HPDE6-E6E7 (cell line): Measurements from ENCODE around the gene ZDHHC14.
"Not testable (repeated sequence)": the region's sequence is repeated elsewhere in the genome, so short reads cannot be mapped to it uniquely, and the experiment has no call there.

ENCODE experiments used
- DNase-seq: peaks from one replicate; pipeline ENCODE4 v3.0.0; 2011; ENCODE audit warnings: missing footprints; ENCODE audit errors: extremely low spot score

The ZDHHC14 gene

DNA sequence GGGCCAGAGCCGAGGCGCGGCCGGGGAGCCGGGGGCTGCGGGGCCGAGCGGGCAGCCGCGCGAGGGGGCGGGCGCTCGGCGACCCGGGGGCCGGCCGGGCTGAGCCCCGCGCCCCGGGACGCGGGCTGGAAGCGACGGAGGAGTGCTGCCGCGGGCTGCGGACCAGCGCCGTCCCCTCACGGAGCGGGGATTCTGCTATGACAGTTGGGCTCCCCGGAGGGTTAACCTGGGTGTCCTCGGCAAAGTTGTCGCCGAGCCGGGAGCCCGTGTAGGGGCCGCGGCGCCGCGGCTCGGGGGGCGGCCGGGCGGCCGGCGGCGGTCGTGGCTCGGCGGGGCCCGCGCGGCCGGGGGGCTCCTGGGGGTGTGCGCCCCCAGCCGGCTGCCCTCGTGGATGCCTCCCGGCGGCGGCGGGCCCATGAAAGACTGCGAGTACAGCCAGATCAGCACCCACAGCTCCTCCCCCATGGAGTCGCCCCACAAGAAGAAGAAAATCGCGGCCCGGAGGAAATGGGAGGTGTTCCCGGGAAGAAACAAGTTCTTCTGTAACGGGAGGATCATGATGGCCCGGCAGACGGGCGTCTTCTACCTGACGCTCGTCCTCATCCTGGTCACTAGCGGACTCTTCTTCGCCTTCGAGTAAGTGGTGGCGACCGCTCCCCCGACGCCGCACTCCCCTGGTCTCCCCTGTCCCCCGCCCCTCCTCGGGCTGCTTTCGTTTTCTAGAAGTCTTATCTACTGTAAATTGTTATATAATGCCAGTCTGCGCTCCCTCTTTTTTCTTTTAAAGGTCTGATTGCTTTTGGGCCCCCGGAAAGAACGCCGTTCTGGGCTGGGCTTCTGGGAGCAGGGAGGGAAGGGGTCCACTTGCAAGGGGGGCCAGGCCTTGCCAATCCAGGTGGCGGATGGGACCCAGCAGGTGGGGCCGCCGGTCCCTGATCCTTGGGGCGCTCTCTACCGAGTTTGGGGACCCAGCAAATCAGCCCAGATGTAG, 936 bp downstream of the ZDHHC14 start:
- peak; percentile 39 for DNase-seq

DNA sequence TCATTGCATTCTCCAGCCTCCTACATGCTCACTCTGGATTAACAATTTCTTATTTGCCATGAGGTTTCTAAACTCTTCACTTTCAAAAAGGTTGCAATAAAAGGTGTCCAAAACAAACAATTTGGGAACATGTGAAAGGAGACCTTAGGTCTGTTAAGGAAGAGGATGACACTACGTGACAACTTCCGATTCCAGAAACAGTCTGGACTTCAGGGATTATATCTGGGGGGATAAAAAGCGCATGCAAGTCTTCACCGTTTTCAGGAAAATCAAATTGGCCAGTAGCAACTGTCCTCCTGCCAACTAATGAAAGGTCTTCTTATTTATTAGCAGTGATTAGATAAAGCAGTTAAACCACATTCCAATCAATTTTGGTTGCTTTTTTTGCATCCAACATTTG, 1.8 kb downstream of the ZDHHC14 start:
- DNase-seq, result no peak

DNA sequence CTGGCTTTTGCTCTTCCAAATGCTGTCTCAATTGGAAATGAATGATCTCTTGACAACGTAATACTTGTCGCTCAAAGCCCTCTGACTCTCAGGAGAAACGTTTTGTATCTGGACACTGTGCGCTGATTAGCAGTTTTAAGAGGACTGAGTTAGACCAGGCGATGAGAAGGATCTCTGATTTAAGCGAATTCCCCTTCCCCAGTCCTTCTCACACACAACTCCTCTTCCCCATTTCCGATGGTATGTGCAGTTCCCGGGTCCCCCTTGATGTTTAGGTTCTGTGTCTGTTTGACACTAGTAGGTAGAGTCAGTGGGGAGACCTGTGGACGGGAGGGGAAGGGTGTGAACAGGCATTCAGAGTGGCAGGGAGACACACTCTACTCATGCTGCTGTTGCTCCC, 2.5 kb downstream of the ZDHHC14 start:
- no peak for DNase-seq

DNA sequence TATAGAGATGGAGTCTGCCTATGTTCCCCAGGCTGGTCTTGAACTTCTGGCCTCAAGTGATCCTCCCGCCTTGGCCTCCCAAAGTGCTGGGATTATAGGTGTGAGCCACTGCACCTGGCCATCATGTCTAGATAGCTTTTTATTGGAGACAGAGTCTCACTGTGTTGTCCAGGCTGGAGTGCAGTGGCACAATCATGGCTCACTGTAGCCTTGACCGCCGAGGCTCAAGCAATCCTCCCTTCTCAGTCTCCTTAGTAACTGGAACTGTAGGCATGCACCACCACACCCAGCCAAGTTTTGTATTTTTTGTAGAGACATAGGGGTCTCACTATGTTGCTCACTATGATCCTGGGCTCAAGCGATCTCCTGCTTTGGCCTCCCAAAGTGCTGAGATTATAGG, 4.0 kb downstream of the ZDHHC14 start:
- not testable (repeated sequence) for DNase-seq

DNA sequence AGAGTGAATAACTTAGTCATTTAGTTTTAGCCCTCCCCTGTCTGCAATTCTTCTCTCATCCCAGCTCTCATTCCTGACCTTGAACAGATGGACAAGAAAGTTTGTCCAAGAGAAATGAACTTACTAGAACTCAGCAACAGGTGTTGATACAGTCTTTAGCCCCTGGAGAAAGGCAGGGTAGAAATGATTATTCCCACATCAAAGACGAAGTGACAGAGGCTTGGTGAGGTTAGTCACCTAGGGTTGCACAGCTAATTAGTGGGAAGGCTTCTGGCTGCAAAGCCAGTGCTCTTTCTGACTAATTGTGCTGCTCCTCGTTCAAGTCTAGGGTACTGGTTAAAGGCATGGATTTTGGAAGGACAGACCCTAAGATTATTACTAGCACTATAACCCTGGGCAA, 4.5 kb downstream of the ZDHHC14 start:
- no peak for DNase-seq

DNA sequence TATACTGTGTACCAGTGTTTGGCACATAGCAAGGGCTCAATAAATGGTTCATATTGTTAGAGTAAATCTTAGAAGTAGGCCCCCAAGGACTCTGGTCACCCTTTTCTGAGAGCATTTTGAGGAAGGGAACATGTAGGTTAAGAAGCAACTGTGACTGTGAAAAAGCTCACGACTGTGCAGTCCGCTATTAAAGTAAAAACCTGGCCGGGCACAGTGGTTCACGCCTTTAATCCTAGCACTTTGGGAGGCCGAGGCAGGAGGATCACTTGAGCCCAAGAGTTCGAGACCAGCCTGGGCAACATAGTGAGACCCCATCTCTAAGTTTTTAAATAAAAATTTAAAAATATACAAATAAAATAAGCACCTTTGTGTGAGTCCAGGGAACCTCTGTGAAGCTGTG, 5.0 kb downstream of the ZDHHC14 start:
- DNase-seq, result no peak

DNA sequence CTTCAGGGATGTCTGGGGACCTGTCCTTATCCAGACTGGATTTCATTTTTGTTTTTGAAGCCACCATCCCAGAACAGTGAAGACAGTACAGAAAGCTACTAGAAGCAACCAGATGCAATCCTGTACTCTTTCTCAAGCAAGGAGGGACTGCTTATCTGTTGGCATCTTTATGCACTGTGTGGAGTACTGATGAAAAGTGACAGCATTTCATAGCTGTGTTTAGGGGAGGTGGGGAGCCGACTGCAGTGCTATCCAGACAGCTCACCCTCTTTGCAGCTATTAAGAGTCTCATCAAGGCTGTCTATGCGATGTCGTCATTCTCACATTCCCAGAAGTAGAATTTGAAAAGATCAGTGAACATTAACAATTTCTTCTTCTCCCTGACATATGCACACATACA, 5.5 kb downstream of the ZDHHC14 start:
- DNase-seq, result no peak

DNA sequence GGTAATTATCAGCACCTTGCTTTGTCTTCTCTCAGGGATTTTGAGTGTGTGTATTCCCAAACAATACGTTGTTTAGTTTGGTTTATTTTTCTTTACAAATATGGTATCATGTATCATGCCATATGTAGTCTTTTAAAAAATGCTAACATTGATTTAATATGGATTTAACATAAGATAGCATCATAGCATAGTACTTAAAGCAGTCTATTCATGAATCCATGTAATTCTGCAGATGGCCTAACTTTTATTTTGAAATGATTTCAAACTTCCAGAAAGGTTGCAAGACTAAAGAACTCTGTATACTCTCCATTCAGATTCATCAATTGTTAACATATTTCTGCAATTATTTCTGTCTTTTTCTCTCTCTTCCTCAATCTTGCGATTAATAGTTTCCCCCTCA, 7.9 kb downstream of the ZDHHC14 start:
- no peak for DNase-seq

DNA sequence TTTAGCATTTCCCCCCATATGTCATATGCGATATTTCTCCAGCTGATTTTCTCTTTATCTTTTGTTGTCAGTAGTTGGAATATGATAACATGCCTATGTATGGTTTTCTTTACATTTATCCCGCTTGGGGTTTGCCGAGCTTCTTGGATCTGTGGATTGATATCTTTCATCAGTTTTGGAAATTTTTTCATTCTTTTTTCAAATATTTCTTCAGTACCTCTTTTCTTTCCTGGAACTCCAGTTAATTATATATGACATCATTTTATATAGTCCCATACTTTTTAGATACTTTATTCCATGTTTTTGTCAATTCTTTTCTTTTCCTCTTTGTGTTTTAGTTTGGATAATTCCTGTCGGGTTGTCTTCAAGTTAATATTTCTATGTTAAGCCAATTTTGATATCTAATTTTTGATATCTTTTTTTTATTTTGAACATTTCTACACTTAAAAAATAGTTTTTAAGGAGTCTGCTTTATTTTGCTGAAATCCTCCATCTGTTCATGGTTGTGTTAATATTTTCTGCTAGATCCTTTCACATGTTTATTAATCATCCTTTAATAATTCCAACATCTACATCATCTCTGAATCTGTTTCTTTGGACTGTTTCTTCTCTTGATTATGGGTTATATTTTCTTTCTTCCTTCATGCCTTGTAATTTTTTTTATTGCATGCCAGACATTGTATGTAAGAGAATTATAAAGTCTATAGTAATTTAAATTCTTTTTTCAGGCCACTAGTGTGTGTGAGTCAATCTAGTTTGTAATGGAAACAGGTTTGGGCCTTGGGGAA, 9.5 kb downstream of the ZDHHC14 start:
- DNase-seq, result no peak

DNA sequence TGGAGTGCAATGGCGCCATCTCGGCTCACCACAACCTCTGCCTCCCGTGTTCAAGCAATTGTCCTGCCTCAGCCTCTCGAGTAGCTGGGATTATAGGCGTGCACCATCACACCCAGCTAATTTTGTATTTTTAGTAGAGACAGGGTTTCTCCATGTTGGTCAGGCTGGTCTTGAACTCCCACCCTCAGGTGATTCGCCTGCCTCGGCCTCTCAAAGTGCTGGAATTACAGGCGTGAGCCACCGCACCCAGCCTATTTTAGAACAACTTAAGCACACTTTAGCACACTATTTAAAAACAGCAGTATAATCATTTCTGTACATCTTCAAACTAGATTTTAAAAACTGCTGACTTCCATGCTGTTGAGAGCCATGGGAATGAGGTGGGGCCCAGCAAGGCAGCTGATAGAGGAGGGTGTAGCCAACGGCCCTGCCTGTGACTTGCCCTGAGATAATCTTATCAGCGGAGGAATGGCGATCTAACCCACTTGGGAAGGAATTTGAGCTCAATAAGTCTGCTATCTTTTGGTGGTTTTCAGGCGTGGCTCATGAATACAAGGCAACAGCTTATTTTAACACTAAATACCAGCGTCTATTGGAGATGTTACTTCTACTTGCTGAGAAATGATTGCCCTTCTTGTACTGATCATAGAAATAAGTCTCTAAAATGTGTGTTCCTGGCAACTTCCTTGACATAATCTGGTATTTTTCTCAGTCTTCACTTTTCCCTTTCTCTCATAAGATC, 12.1 kb downstream of the ZDHHC14 start:
- DNase-seq, result no peak

DNA sequence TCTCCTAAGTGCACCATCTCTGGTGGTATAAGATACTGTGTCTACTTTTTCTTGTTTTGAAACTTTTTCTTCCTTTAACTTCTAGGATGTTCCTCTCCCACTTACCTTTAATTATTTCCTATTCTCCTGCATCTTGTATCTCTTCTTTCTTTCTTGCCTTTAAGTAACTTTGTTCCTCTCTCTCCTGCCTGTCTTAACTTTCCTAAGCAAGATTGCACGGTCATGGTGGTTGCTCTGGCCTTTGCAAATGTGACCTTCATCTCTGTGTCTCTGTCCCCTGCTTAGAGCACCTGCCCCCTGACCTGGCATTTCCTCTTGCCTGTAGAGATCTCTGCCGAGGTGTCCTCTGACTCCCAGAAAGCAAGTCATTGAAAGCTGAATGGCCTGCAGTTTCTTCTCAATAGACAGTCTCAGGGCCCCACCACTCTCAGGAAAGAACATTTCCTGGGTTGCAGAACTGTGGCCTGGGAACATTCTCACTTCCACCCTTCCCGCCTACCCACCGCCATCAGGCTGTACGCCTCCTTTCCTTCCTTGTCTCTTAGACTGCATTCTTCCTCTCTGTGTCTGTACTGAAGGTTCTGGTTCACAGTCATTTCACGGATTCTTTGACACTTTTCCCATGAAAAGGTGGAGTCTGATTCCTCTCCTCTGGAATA, 12.8 kb downstream of the ZDHHC14 start:
- DNase-seq, result no peak

DNA sequence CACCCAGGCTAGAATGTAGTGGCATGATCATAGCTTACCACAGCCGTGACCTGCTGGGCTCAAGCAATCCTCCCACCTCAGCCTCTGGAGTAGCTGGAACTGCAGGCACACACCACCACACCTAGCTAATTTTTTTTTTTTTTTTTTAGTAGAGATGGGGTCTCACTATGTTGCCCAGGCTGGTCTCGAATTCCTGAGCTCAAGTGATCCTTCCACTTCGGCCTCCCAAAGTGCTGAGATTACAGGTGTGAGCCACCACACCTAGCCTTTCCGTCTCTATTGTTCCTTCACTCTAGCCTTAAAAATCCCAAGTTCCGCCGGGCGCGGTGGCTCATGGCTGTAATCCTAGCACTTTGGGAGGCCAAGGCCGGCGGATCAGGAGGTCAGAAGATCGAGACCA, 14.2 kb downstream of the ZDHHC14 start:
- DNase-seq, result not testable (repeated sequence)

DNA sequence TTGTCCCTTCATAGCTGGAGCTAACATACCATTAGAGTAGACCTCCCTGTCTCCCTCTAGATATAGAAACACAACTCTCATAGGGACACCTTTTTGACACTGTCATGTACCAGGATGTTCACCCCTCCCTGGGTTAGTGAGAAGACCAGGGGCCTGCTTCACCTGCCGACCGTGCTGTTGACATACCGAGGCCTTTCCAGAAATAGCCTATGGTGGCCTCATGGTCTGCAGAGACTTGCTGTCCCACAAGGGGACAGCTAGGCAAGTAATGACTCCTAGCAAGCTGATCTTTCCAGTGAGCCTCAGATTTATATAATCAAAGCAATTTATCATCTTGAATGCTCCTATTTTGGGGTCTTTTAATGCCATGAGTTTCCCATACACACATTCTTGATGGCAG, 15.0 kb downstream of the ZDHHC14 start:
- DNase-seq, result no peak

DNA sequence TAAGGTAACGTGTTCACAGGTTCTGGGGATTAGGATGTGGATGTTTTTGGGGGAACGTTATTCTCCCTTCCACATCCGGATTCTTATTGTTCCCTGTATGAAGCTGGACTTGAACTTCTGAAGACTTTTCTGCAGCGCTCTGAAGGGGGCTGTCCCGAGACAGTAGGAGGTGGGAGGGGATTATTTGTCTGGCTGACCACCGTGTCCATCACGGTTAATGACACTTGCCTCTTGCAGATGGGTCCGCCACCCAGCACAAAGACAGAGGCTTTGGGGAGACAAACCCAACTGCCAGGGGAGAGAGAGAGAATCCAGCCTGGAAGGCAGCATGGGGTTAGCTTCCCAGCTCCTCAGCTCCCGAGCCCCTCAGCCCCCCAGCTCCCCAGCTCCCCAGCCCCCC, 16.7 kb downstream of the ZDHHC14 start:
- DNase-seq, result no peak

DNA sequence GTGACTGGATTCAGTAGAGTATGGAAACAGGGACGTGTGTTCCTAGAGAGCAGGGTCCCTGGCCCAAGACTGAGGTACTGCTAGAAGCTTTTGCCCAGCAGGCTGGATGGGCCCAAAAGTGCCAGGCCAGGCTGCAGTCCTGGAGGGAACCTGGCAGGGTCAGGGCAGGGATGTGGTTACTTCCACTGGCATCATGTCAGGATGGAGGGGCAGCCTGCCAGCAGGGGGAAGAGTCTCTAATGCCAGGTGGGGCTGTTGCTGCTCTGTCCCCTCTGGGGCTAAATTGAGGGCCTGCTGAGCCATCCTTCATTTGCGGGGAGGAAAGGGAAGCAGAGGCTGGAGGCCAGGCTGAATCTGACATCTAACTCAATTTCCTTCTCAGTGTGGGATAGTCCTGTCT, 17.2 kb downstream of the ZDHHC14 start:
- DNase-seq, result no peak

DNA sequence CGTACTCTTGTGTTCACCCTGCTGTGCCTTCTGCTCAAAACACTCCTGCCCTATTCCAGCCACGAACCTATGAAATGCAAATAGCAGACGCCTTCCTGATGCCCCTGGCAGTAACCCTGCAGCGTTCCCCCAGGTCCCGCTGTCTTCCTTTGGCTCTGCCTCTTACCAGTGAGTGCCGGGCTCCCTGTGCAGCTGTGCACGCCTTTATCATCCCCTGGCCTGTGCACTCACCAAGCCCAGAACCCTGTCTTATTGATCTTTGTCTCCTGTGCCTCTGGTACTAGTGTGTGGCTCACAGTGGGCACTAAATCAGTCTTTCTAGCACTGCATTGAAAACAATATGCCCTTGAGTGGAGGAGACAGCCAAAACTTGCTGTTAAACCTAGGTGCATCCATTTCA, 19.7 kb downstream of the ZDHHC14 start:
- DNase-seq, result no peak

DNA sequence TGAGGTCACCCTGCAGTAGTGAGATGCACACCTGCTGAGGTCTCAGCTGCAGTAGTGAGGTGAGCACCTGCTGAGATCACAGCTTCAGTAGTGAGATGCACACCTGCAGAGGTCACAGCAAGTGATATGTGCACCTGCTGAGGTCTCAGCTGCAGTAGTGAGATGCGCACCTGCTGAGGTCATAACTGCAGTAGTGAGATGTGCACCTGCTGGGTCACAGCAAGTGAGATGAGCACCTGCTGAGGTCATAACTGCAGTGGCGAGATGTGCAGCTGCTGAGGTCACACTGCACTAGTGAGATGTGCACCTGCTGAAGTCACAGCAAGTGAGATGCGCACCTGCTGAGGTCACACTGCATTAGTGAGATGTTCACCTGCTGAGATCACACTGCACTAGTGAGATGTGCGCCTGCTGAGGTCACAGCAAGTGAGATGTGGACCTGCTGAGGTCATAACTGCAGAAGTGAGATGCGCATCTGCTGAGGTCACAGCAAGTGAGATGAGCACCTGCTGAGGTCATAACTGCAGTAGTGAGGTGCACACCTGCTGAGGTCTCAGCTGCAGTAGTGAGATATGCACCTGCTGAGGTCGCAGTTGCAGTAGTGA, 20.8 kb downstream of the ZDHHC14 start:
- DNase-seq, result no peak

DNA sequence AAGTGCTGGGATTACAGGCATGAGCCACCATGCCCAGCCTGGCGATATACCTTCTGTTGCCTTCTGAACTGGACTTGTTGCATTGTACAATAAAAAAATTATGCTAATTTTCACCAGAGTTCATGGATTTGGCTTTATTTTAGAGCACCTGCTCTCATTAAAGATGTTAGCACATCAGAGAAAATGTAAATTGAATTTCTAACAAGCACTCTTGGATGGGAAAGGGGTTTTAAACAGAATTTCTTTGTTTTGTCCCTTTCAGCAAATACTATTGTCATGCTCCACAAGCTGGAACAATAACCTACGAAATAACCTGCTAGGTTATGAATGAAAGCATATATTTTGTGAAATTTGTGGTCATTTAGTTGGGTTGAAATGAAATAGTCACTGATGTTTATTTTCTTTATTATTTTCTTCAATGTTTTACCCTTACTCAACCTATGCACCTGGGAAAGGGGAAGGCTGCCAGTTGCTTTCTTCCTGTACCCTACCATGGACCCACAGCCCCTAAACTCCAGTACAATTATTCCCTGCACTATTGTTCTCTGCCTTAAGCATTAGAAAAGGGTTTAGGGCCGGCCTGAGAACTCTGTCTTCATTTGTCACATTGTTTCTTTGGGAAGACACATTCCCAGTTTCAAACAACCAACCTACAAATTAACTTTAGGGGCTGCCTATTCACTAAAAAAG, 22.2 kb downstream of the ZDHHC14 start:
- no peak for DNase-seq

DNA sequence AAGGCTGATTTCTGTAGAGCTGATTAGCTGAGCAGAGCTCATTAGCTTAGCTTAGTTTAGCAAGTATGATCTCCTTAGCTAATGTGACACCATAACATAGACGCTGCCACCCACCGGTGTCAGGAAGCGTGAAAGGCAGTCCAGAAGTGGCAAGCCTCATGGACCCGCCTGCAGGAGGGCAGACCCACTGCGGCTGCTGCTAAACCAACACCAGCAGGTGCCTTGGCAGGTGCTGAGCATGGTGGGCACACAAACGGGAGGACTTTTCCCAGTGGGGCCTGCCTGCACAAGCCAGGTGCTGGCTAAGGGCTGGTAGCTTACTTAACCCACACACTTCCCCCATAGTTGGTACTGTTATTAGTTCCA, 22.7 kb downstream of the ZDHHC14 start:
- no peak for DNase-seq

DNA sequence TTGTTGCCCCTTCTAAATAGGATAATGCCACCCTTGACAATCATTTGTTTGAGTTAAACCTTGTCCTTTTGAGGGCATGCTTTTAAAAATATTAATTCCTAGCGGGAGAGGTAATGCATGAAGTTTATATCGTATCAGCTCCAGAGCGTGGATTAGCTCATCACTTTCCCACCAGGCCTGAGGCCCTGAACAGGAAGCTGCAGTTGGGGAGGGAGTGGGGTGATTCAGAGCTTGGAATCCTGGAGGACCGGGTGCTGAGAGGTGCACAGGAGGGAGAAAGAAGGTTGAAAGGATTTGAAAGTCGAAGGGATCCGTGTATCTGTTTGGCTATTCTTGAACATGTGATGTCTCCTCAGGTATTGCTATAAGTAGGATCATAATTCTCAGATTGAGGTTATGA, 25.0 kb downstream of the ZDHHC14 start:
- peak; percentile 89 for DNase-seq

DNA sequence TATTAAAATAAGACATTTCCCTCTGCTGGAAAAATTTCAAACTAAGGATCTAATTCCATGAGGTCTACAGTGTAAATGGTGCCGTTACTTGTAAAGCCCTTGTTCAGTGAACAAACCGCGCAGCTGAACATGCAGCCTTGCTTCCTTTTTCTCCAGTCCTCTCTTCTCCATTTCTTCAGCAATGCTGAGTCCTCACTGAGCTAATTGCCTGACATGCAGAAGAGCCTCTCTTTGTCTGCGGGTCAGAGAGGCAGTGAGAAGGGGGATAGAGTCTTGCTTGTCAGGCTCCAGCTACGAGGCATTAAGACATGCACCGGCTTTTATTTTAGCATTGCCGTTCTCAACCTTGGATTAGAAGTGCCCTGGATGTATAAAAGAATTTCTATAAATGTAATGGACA, 25.7 kb downstream of the ZDHHC14 start:
- DNase-seq, result no peak
